GM12878 (cell line): ENCODE results near the gene SASH1. TPM values are rescaled to one million over a fixed set of nuclear protein-coding genes. Genes with fewer than 3 reads are reported as not detected.
A peak's percentile ranks its signal among the peaks of the same experiment; 100 is the strongest.

Experiments used
- ASH2L ChIP-seq: fragments of 300-600, 200-600 bp; sonication (generic); IDR thresholded peaks from 2 replicates; pipeline ENCODE4 v1.6.1; 2017; ENCODE audit warnings: low read depth, mild to moderate bottlenecking, borderline replicate concordance
- CREB1 ChIP-seq: IDR thresholded peaks from 2 replicates; pipeline ENCODE4 v1.6.1; 2012; ENCODE audit warnings: low read depth, mild to moderate bottlenecking, inconsistent platforms
- CTCF ChIP-seq, 3 experiments: IDR thresholded peaks in 2 of 3; conservative IDR thresholded peaks in 1 of 3; 2 replicates each; pipeline ENCODE4 v1.5.1; 2011; ENCODE audit warnings: low read depth in 3 of 3, low read length in 3 of 3, mild to moderate bottlenecking in 3 of 3, control low read depth in 2 of 3, moderate library complexity in 2 of 3, inconsistent platforms in 1 of 3, mixed read lengths in 1 of 3; ENCODE audit not compliant: control insufficient read depth in 2 of 3, insufficient read depth in 1 of 3; ENCODE audit errors: extremely low read depth in 1 of 3
- EGR1 ChIP-seq, 2 experiments: IDR thresholded peaks; 1 replicate in 1 of 2; 2 replicates in 1 of 2; pipeline ENCODE4 v1.6.1; 2011 to 2012; ENCODE audit warnings: low read depth in 2 of 2, low read length in 2 of 2, borderline replicate concordance in 1 of 2, mild to moderate bottlenecking in 1 of 2, moderate library complexity in 1 of 2
- JUNB ChIP-seq: IDR thresholded peaks from 2 replicates; pipeline ENCODE4 v1.6.1; 2016; ENCODE audit warnings: antibody characterized with exemption, mild to moderate bottlenecking
- JUND ChIP-seq: IDR thresholded peaks from 2 replicates; pipeline ENCODE4 v1.6.1; 2012; ENCODE audit warnings: low read depth, mild to moderate bottlenecking, low read length, improper control_type of control experiment, moderate library complexity
- LARP7 ChIP-seq: fragments of 450-650 bp; IDR thresholded peaks from 2 replicates; pipeline ENCODE4 v1.6.1; 2017; ENCODE audit warnings: mild to moderate bottlenecking
- MXI1 ChIP-seq: fragments of 150-350 bp; IDR thresholded peaks from 2 replicates; pipeline ENCODE4 v1.6.1; 2011; ENCODE audit warnings: low read depth, mild to moderate bottlenecking, inconsistent platforms, low read length, improper control_type of control experiment
- STAT3 ChIP-seq: IDR thresholded peaks from 2 replicates; pipeline ENCODE4 v1.6.1; 2011; ENCODE audit warnings: low read depth, low read length, improper control_type of control experiment
- YBX1 ChIP-seq: fragments of 450-650 bp; IDR thresholded peaks from 2 replicates; pipeline ENCODE4 v1.6.1; 2016; ENCODE audit warnings: antibody characterized with exemption
- ZSCAN29 ChIP-seq: fragments of 450-650 bp; IDR thresholded peaks from 2 replicates; pipeline ENCODE4 v1.6.1; 2017; ENCODE audit warnings: mild to moderate bottlenecking, moderate library complexity
- polyA plus RNA-seq, 11 experiments: library from polyadenylated mRNA; depleted of rRNA in 4 of 11; unstranded in 6 of 11; stranded (reverse) in 5 of 11; fragments of >200 nt; fragmentation: Nextera tagmentation in 4 of 11; fragmentation: Illumina TruSeq in 1 of 11; extraction: Ambion mirVana in 4 of 11; extraction: Trizol in 1 of 11; gene quantifications; 1 replicate in 1 of 11; 2 replicates in 10 of 11; pipeline versions ENCODE4 v1.2.1 to v1.2.3, GENCODE V29; 2011 to 2016; ENCODE audit warnings: inconsistent platforms in 2 of 11, missing spikeins in 2 of 11, low read depth in 1 of 11
- total RNA-seq, 4 experiments: library from RNA; depleted of rRNA in 3 of 4; stranded (reverse); fragments of >200 nt in 3 of 4; fragmentation: Illumina TruSeq in 1 of 4; extraction: Trizol in 1 of 4; gene quantifications; 2 replicates each; pipeline versions ENCODE4 v1.2.1 to v1.2.3, GENCODE V29; 2013 to 2021
- TF ChIP-seq, protein P1 (sequence below): fragments of 450-650 bp; IDR thresholded peaks from 2 replicates; pipeline ENCODE4 v1.6.1; 2017; ENCODE audit warnings: borderline replicate concordance
- TF ChIP-seq, protein P2 (sequence below): fragments of 450-650 bp; formaldehyde crosslinking; IDR thresholded peaks from 2 replicates; pipeline ENCODE4 v1.5.0; 2022; ENCODE audit warnings: mild to moderate bottlenecking, missing genetic modification characterization
- TF ChIP-seq, protein P3 (sequence below): fragments of 450-650 bp; IDR thresholded peaks from 2 replicates; pipeline ENCODE4 v1.6.1; 2016; ENCODE audit warnings: mild to moderate bottlenecking
- TF ChIP-seq, protein P4 (sequence below): IDR thresholded peaks from 2 replicates; pipeline ENCODE4 v1.6.1; 2012; ENCODE audit warnings: low read length, inconsistent platforms
- TF ChIP-seq, protein P5 (sequence below): fragments of 450-650 bp; IDR thresholded peaks from 2 replicates; pipeline ENCODE4 v1.6.1; 2017; ENCODE audit warnings: antibody characterized with exemption, mild to moderate bottlenecking, moderate library complexity

Gene SASH1
- total and polyA plus RNA-seq, 10 of the 15 experiments (the other 5 are each of a cell fraction or from before 2014, with no cell fraction given): 0.01 to 0.73 (median 0.14) TPM; not detected in 4

- TF ChIP-seq STAT3: no peak
- no peak for TF ChIP-seq YBX1
- no peak for TF ChIP-seq JUNB
- no peak for TF ChIP-seq ASH2L
- TF ChIP-seq, protein P1, sequence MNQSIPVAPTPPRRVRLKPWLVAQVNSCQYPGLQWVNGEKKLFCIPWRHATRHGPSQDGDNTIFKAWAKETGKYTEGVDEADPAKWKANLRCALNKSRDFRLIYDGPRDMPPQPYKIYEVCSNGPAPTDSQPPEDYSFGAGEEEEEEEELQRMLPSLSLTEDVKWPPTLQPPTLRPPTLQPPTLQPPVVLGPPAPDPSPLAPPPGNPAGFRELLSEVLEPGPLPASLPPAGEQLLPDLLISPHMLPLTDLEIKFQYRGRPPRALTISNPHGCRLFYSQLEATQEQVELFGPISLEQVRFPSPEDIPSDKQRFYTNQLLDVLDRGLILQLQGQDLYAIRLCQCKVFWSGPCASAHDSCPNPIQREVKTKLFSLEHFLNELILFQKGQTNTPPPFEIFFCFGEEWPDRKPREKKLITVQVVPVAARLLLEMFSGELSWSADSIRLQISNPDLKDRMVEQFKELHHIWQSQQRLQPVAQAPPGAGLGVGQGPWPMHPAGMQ: no peak
- TF ChIP-seq, protein P2, sequence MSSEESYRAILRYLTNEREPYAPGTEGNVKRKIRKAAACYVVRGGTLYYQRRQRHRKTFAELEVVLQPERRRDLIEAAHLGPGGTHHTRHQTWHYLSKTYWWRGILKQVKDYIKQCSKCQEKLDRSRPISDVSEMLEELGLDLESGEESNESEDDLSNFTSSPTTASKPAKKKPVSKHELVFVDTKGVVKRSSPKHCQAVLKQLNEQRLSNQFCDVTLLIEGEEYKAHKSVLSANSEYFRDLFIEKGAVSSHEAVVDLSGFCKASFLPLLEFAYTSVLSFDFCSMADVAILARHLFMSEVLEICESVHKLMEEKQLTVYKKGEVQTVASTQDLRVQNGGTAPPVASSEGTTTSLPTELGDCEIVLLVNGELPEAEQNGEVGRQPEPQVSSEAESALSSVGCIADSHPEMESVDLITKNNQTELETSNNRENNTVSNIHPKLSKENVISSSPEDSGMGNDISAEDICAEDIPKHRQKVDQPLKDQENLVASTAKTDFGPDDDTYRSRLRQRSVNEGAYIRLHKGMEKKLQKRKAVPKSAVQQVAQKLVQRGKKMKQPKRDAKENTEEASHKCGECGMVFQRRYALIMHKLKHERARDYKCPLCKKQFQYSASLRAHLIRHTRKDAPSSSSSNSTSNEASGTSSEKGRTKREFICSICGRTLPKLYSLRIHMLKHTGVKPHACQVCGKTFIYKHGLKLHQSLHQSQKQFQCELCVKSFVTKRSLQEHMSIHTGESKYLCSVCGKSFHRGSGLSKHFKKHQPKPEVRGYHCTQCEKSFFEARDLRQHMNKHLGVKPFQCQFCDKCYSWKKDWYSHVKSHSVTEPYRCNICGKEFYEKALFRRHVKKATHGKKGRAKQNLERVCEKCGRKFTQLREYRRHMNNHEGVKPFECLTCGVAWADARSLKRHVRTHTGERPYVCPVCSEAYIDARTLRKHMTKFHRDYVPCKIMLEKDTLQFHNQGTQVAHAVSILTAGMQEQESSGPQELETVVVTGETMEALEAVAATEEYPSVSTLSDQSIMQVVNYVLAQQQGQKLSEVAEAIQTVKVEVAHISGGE: no peak
- no peak for TF ChIP-seq MXI1
- TF ChIP-seq CTCF (IDR thresholded peaks at IDR 0.05 in 2 of 3, conservative IDR thresholded peaks at IDR 0.05 in 1 of 3; ENCODE audit: control insufficient read depth in 2 of 3, extremely low read depth in 1 of 3, insufficient read depth in 1 of 3, low read depth in 3 of 3, low read length in 3 of 3): no peak
- TF ChIP-seq, protein P3, sequence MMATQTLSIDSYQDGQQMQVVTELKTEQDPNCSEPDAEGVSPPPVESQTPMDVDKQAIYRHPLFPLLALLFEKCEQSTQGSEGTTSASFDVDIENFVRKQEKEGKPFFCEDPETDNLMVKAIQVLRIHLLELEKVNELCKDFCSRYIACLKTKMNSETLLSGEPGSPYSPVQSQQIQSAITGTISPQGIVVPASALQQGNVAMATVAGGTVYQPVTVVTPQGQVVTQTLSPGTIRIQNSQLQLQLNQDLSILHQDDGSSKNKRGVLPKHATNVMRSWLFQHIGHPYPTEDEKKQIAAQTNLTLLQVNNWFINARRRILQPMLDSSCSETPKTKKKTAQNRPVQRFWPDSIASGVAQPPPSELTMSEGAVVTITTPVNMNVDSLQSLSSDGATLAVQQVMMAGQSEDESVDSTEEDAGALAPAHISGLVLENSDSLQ: peak; percentile 45; the same call in 1 of the 2 replicates
- TF ChIP-seq EGR1 (IDR thresholded peaks at IDR 0.05; ENCODE audit: borderline replicate concordance in 1 of 2, low read depth in 2 of 2, low read length in 2 of 2): peak in 1 of 2 experiments; percentile 34; a peak in 1 of 3 replicates
- TF ChIP-seq, protein P4, sequence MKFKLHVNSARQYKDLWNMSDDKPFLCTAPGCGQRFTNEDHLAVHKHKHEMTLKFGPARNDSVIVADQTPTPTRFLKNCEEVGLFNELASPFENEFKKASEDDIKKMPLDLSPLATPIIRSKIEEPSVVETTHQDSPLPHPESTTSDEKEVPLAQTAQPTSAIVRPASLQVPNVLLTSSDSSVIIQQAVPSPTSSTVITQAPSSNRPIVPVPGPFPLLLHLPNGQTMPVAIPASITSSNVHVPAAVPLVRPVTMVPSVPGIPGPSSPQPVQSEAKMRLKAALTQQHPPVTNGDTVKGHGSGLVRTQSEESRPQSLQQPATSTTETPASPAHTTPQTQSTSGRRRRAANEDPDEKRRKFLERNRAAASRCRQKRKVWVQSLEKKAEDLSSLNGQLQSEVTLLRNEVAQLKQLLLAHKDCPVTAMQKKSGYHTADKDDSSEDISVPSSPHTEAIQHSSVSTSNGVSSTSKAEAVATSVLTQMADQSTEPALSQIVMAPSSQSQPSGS: peak; percentile 56; the same call in 1 of the 2 replicates
- TF ChIP-seq JUND: no peak
- no peak for TF ChIP-seq ZSCAN29
- TF ChIP-seq LARP7: no peak
- no peak for TF ChIP-seq CREB1
- TF ChIP-seq, protein P5, sequence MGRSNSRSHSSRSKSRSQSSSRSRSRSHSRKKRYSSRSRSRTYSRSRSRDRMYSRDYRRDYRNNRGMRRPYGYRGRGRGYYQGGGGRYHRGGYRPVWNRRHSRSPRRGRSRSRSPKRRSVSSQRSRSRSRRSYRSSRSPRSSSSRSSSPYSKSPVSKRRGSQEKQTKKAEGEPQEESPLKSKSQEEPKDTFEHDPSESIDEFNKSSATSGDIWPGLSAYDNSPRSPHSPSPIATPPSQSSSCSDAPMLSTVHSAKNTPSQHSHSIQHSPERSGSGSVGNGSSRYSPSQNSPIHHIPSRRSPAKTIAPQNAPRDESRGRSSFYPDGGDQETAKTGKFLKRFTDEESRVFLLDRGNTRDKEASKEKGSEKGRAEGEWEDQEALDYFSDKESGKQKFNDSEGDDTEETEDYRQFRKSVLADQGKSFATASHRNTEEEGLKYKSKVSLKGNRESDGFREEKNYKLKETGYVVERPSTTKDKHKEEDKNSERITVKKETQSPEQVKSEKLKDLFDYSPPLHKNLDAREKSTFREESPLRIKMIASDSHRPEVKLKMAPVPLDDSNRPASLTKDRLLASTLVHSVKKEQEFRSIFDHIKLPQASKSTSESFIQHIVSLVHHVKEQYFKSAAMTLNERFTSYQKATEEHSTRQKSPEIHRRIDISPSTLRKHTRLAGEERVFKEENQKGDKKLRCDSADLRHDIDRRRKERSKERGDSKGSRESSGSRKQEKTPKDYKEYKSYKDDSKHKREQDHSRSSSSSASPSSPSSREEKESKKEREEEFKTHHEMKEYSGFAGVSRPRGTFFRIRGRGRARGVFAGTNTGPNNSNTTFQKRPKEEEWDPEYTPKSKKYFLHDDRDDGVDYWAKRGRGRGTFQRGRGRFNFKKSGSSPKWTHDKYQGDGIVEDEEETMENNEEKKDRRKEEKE: no peak
These were observed 223.5 kb downstream of the SASH1 start (continued) for GRCh38 chr6:148565930-148566663.
